ENCODE data around the gene ISG20L2. TPM values are rescaled to one million over a fixed set of nuclear protein-coding genes. Genes with fewer than 3 reads are reported as not detected.
"Not testable (repeated sequence)": the region's sequence is repeated elsewhere in the genome, so short reads cannot be mapped to it uniquely, and the experiment has no call there.

ISG20L2 gene
- 12.0 TPM for total RNA-seq
- long read RNA-seq, transcript ISG20L2-201 (3 exons, 3,303 nt), result major isoform, 8 of 17 reads
- long read RNA-seq, partial matches to known transcripts, result 0 of 17 reads
- long read RNA-seq, other reads (novel, unspliced or antisense), result 6 of 17 reads

GRCh38 chr1:156728599-156729462, at the start of gene ISG20L2:
ISG20L2 (minus strand) TSS chr1:156728766; CDS start chr1:156727652, 1,114 bp downstream.
- DNase-seq (peak; percentile 98), ATAC-seq (peak; percentile 93)
- intact Hi-C loops (cut with micrococcal nuclease), result loop anchor here (5.0 kb wide), 1 partner anchor 38 kb away; the partner anchor contains the start of gene PRCC

GRCh38 chr1:156777573-156777972, 49.0 kb upstream of the ISG20L2 start:
- DNase-seq, result no peak

DNA sequence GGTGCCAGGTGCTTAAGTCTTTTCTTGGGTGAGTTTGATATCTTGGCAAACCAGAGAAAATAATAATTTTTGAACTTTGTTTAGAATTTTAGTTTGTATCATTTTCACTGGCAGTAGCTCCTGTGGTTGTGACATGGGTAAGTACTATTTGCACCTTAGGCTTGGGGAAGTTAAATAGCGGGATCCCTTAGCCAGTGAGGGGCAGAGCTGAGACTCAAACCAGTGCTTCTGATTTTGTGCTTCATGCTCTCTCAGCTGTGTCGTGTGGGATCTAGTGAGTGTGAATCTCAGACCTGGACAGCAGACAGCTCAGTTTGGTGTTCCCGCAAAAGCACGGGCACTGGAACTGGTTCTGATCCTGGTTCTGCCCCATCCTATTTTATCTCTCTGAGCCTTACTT, 48.4 kb upstream of the ISG20L2 start:
- ATAC-seq (no peak), DNase-seq (no peak)
- intact Hi-C loops (cut with micrococcal nuclease), result no loop called here

More at GRCh38 chr1:156777573-156777972, 49.0 kb upstream of the ISG20L2 start:
- intact Hi-C loops (cut with micrococcal nuclease), result no loop called here
- ATAC-seq, result no peak

DNA sequence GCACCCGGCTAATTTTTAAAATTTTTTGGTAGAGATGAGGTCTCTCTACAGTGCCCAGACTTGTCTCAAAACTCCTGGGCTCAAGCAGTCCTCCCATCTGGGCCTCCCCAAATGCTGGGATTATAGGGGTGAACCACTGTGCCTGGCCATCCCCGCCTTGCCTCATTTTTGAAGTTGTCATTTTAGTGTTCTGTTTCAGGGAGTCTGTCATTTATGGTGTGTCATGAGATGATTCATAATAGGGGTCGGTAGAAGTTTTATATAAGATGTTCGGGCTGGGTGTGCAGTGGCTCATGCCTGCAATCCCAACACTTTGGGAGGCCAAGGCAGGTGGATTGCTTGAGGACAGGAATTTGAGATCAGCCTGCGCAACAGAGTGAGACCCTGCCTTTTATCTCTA, 47.2 kb upstream of the ISG20L2 start:
- ATAC-seq (no peak), DNase-seq (no peak)
- intact Hi-C loops (cut with micrococcal nuclease), result no loop called here

GRCh38 chr1:156773607-156774006, 45.0 kb upstream of the ISG20L2 start:
- no peak for DNase-seq
- ATAC-seq, result no peak
- intact Hi-C loops (cut with micrococcal nuclease), result no loop called here

- peak; percentile 74 for ATAC-seq
- intact Hi-C loops (cut with micrococcal nuclease), result no loop called here
- peak; percentile 52 for DNase-seq
Observed at GRCh38 chr1:156772728-156773497, 44.3 kb upstream of the ISG20L2 start.

DNA sequence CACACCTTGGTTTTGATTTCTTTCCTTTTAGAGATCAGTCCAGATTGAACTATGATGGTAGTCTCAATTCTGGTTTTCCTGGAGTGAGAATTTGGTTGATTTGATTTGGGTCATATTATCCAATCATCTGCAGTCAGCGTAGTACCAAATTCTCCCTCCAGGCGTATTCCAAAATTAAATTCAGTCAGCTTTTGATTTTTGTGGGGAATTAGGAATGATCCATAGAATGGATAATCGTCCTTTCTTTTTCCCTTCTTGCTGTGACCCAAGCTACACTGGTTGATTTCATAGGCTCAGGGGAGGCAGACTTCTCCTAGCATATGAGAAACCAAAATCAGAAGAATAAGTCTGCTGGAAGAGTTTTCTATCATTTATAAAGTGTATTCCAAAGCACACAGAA, 43.7 kb upstream of the ISG20L2 start:
- ATAC-seq, result no peak
- no peak for DNase-seq
- intact Hi-C loops (cut with micrococcal nuclease), result no loop called here

DNA sequence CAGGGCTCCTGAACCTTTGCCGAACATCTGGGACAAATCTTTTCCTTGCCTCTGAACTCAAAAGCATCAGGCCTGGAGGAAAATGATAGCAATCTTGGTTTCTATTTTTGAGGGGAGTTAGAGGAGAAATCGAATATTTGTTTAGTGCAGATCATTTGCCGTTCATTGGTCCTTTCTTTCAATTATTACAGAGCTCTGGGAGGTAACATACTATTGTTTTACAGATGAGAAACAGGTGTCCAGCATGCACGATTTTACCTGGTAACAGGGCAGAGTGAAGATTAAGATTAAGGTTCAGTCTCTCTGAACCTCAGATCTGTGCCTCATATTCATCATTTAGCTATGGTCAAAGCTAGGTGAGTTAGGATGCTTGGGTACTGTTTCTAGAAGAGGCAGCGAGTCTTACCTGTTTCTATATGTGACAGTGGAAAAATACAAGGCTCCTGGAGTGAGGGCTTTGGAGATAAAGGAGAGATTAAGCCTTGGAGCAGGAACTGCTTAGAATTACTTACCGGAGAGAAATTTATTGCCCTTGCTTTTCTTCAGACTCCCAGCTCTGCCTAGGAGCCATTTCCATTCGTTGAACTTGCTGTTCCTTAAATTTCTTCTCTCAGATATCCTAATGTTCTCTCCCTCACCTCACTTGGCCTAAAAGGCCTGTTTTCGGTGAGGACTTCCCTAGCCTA, 40.2 kb upstream of the ISG20L2 start:
- ATAC-seq (no peak), DNase-seq (no peak)
- intact Hi-C loops (cut with micrococcal nuclease), result loop anchor here (5.0 kb wide), 1 partner anchor 41 kb away; the partner anchor contains the start of genes ISG20L2 and METTL25B

GRCh38 chr1:156767879-156768604, 39.5 kb upstream of the ISG20L2 start:
- intact Hi-C loops (cut with micrococcal nuclease), result loop anchor here (5.0 kb wide), 1 partner anchor 41 kb away; the partner anchor contains the start of genes ISG20L2 and METTL25B
- ATAC-seq (peak; percentile 8), DNase-seq (peak; percentile 45)

- DNase-seq (peak; percentile 96), ATAC-seq (peak; percentile 97)
- intact Hi-C loops (cut with micrococcal nuclease), result loop anchor here (5.0 kb wide), 1 partner anchor 40 kb away; the partner anchor contains the start of genes ISG20L2 and METTL25B
Observed at GRCh38 chr1:156767101-156767878, 38.7 kb upstream of the ISG20L2 start, which contains the start of gene PRCC. PRCC (plus strand) TSS chr1:156767535; CDS start chr1:156767772, 237 bp downstream.

- ATAC-seq (peak; percentile 16), DNase-seq (peak; percentile 47)
- intact Hi-C loops (cut with micrococcal nuclease), result loop anchor here (5.0 kb wide), 1 partner anchor 39 kb away; the partner anchor contains the start of genes ISG20L2 and METTL25B
Observed at GRCh38 chr1:156766298-156767100, 37.9 kb upstream of the ISG20L2 start.

GRCh38 chr1:156765666-156766065, 37.1 kb upstream of the ISG20L2 start:
- ATAC-seq (no peak), DNase-seq (no peak)
- intact Hi-C loops (cut with micrococcal nuclease), result loop anchor here (5.0 kb wide), 1 partner anchor 38 kb away; the partner anchor contains the start of genes ISG20L2 and METTL25B

DNA sequence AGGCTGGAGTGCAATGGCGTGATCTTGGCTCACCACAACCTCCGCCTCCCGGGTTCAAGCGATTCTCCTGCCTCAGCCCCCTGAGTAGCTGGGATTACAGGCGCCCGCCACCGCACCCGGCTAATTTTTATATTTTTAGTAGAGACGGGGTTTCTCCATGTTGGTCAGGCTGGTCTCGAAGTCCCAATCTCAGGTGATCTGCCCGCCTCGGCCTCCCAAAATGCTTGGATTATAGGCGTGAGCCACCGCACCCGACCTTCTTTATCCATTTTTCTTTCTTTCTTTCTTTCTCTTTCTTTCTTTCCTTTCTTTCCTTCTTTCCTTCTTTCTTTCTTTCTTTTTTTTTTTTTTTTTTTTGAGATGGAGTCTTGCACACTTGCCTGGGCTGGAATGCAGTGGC, 36.6 kb upstream of the ISG20L2 start:
- ATAC-seq, DNase-seq: not testable (repeated sequence)
- intact Hi-C loops (cut with micrococcal nuclease), result loop anchor here (5.0 kb wide), 1 partner anchor 38 kb away; the partner anchor contains the start of genes ISG20L2 and METTL25B

DNA sequence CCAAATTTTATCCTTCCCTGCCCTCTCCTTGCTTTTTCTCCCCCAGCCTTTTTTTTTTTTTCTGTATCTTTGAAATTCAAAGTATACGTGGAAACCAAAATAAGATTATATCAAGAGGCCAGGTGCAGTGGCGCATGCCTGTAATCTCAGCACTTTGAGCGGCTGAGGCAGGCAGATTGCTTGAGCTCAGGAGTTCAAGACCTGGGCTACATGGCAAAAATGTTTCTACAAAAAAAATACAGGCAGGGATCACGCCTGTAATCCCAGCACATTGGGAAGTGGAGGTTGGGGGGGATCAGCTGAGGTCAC, 32.2 kb upstream of the ISG20L2 start:
- DNase-seq (no peak), ATAC-seq (no peak)
- intact Hi-C loops (cut with micrococcal nuclease), result no loop called here

GRCh38 chr1:156760092-156760795, 31.7 kb upstream of the ISG20L2 start:
- DNase-seq (no peak), ATAC-seq (no peak)
- intact Hi-C loops (cut with micrococcal nuclease), result no loop called here

Data from left ventricle myocardium superior (tissue), 1 donor.